ENCODE data around the gene DAB2IP. TPM values are rescaled to one million over a fixed set of nuclear protein-coding genes. Genes with fewer than 3 reads are reported as not detected.

DAB2IP gene
- polyA plus RNA-seq, 4 donors = 13.8 to 39.0 (median 28.3) TPM

DNA sequence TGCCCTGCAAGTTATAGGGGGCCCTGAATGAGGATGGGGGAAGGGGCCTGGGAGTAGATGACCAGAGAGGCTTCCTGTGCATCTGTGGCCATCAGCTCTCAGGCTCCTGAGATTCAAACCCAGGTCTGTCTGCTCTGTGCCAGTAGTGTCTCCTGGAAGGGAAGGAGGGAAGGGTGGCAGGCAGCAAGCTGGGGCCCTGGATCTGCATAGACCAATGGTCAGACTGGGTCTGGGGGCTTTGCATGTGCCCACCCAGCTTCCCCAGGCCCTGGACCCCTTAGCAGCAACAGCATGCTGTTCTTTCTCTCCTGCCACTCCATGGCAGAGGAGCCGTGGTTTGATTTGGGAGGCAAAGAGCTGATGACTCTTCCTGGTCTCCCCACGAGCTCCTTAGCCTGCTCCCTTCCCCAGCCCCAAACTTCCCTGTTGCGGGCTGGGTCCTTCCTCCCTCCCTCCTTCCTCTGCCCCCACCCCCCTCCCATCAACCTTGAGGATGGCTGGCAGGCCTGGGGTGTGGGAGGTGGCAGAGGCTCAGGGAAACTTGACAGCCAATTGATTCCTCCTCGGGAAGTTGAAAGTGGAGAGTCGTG, 31.6 kb downstream of the DAB2IP start:
- 65 to 83% (median 74%) methylated on average over 5 of the region's 5 CpGs for WGBS, 3 donors
- FAIRE-seq = no peak
- Histone ChIP-seq H3K9me3 (ENCODE audit: control insufficient read depth in 2 of 2, insufficient read depth in 1 of 2, low read depth in 1 of 2, low read length in 1 of 2) (no peaks in the 10 kb centered on the region), H3K27me3 (ENCODE audit: control insufficient read depth in 3 of 3, insufficient read depth in 3 of 3, low read length in 3 of 3) (no peaks in the 10 kb centered on the region), H3K4me1 (ENCODE audit: control insufficient read depth in 3 of 3, insufficient read depth in 2 of 3, low read depth in 1 of 3, low read length in 2 of 3) (peaks cover 0 to 5% (median 0%) of the 10 kb centered on the region in 3 donors), H3K36me3 (ENCODE audit: control insufficient read depth in 3 of 3, insufficient read depth in 2 of 3, low read depth in 1 of 3, low read length in 3 of 3) (peaks cover 0 to 80% (median 2%) of the 10 kb centered on the region in 3 donors), H3K4me3 (ENCODE audit: low read depth in 1 of 3, low read length in 3 of 3) (no peak overlapping the region), H3K27ac (ENCODE audit: low read depth in 1 of 3, low read length in 2 of 3) (no peak overlapping the region)
- no peak for DNase-seq

DNA sequence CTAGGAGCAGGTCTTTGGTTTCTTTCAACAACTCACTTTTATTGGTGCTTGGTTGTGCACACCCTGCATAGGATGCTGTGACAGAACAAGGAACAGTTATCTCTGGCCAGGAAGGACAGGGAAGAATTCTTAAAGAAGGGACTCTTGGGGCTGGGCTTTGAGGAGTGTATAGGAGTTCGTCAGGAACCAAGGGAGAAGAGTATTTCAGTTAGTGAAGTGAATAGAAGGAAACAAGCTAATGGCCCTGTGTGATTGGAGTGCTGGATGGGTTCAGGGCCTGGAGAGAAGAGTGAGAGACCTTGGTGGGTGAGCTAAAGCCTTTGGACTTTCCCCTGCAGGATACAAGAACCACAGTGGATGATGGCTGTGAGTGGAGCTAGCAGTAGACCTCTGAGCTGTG, 32.2 kb downstream of the DAB2IP start:
- DNase-seq (no peak), FAIRE-seq (no peak)
- Histone ChIP-seq H3K4me3 (ENCODE audit: low read depth in 1 of 3, low read length in 3 of 3) (no peak overlapping the region), H3K9me3 (ENCODE audit: control insufficient read depth in 2 of 2, insufficient read depth in 1 of 2, low read depth in 1 of 2, low read length in 1 of 2) (no peaks in the 10 kb centered on the region), H3K27me3 (ENCODE audit: control insufficient read depth in 3 of 3, insufficient read depth in 3 of 3, low read length in 3 of 3) (no peaks in the 10 kb centered on the region), H3K27ac (ENCODE audit: low read depth in 1 of 3, low read length in 2 of 3) (no peak overlapping the region), H3K36me3 (ENCODE audit: control insufficient read depth in 3 of 3, insufficient read depth in 2 of 3, low read depth in 1 of 3, low read length in 3 of 3) (peaks cover 0 to 83% (median 2%) of the 10 kb centered on the region in 3 donors), H3K4me1 (ENCODE audit: control insufficient read depth in 3 of 3, insufficient read depth in 2 of 3, low read depth in 1 of 3, low read length in 2 of 3) (peaks cover 0 to 5% (median 0%) of the 10 kb centered on the region in 3 donors)
- 77 to 94% (median 78%) methylated on average over 1 of the region's 1 CpG for WGBS, 3 donors

DNA sequence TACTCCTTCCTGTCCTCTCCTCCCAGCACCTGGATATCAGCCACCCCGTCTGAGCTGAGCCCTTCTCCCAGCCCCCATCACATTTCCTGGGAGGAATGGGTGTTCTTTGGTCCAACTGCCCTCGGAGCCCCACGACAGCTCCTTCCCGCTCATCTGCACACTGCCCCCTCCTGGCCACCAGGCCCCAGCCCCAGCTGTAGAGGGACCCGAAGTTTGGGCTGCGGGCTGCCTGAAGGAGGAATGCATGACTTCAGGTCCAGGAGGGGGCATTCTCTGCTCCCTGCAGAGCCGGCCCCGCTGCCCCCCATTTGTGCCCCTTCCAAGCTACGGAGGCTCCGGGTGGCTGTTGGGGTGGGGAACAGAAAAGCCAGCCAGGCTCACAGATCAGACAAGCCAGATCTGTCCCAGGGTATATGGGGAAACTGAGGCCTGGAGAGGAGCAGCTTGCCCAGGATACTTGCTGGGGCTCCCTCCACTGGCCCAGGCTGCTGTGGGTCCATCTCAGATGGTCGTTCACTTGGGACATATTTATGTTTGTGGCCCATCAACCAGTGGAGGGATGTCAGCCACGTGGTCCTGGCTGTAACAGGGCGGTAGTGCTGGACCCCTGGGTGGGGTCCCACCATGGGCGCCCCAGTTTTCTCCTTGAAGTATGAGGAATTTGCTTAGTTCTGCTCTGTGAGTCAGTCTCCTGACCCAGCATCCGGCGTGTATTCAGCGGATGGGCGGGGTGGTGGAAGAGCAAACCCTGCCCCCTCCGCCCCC, 33.1 kb downstream of the DAB2IP start:
- Histone ChIP-seq H3K9me3 (ENCODE audit: control insufficient read depth in 2 of 2, insufficient read depth in 1 of 2, low read depth in 1 of 2, low read length in 1 of 2) (no peaks in the 10 kb centered on the region), H3K27ac (ENCODE audit: low read depth in 1 of 3, low read length in 2 of 3) (no peak overlapping the region), H3K4me3 (ENCODE audit: low read depth in 1 of 3, low read length in 3 of 3) (no peak overlapping the region), H3K4me1 (ENCODE audit: control insufficient read depth in 3 of 3, insufficient read depth in 2 of 3, low read depth in 1 of 3, low read length in 2 of 3) (peaks cover 0 to 5% (median 0%) of the 10 kb centered on the region in 3 donors), H3K27me3 (ENCODE audit: control insufficient read depth in 3 of 3, insufficient read depth in 3 of 3, low read length in 3 of 3) (no peaks in the 10 kb centered on the region), H3K36me3 (ENCODE audit: control insufficient read depth in 3 of 3, insufficient read depth in 2 of 3, low read depth in 1 of 3, low read length in 3 of 3) (peaks cover 0 to 78% (median 0%) of the 10 kb centered on the region in 3 donors)
- DNase-seq = peak; percentile 41 to 52
- WGBS, 3 donors = 66 to 69% (median 67%) methylated on average over 19 of the region's 19 CpGs
- no peak for FAIRE-seq

DNA sequence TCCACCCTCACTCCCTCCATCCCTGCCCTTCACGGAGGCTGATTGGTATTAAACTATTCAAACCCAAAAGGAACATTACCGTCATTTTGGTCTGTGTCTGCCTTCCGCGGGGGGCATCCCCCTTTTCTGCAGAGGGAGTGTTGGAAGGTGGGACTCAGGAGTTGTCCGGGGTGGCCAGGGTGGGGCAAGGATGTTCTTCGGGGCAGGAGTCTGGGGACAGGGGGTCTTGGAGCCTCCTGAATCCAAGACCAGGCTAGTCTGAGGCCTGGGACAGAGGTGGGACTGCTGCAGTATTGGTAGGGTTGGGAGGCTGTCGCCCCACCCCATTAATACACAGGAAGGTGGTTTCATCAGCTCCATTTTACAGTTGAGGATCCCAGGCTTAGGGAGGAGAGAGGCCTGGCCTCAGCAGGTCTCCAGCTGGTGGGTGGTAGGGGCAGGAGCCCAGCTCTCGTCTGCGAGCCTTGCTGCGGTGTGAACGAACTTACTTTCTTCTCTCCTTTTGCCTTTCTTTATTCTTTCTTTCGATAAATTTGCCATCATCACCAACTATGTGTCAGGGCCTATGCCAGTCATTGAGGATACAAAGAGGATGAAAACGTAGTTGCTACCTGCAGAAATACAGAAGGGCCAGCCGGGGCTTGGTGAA, 33.8 kb downstream of the DAB2IP start:
- WGBS, 3 donors = 86 to 91% (median 90%) methylated on average over 14 of the region's 14 CpGs
- FAIRE-seq (no peak), DNase-seq (no peak)
- Histone ChIP-seq H3K4me1 (ENCODE audit: control insufficient read depth in 3 of 3, insufficient read depth in 2 of 3, low read depth in 1 of 3, low read length in 2 of 3) (peaks cover 0 to 5% (median 0%) of the 10 kb centered on the region in 3 donors), H3K36me3 (ENCODE audit: control insufficient read depth in 3 of 3, insufficient read depth in 2 of 3, low read depth in 1 of 3, low read length in 3 of 3) (peaks cover 0 to 71% (median 0%) of the 10 kb centered on the region in 3 donors), H3K27me3 (ENCODE audit: control insufficient read depth in 3 of 3, insufficient read depth in 3 of 3, low read length in 3 of 3) (no peaks in the 10 kb centered on the region), H3K9me3 (ENCODE audit: control insufficient read depth in 2 of 2, insufficient read depth in 1 of 2, low read depth in 1 of 2, low read length in 1 of 2) (no peaks in the 10 kb centered on the region), H3K4me3 (ENCODE audit: low read depth in 1 of 3, low read length in 3 of 3) (no peak overlapping the region), H3K27ac (ENCODE audit: low read depth in 1 of 3, low read length in 2 of 3) (no peak overlapping the region)

DNA sequence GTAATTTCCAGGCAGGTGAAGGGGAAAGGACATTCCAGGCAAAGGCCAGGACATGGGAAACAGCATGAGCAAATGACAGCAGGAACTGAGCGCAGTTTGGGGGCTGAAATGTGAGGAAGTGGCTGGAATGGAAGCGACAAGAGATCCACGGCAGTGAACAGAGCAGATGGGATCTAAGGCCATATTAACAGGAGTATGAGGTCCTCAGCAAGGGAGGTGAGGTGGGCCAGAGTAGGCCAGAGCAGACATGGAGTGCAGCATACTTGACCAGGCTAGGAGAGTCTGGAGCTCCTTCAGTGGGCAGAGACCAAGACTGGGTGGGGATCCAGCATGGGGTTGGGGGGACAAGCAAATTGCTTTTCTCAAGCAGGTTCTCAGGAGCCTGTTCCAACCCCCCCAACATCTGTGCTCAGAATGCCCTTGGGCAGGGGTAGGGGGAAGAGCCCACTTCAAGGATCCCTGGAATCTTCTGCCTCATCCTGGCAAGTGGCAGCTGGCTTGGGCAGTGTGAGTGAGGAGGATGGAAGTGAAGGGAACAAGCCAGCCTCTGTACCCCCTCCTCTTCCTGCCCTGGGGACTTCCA, 34.5 kb downstream of the DAB2IP start:
- Histone ChIP-seq H3K36me3 (ENCODE audit: control insufficient read depth in 3 of 3, insufficient read depth in 2 of 3, low read depth in 1 of 3, low read length in 3 of 3) (peaks cover 0 to 69% (median 0%) of the 10 kb centered on the region in 3 donors), H3K27me3 (ENCODE audit: control insufficient read depth in 3 of 3, insufficient read depth in 3 of 3, low read length in 3 of 3) (no peaks in the 10 kb centered on the region), H3K4me1 (ENCODE audit: control insufficient read depth in 3 of 3, insufficient read depth in 2 of 3, low read depth in 1 of 3, low read length in 2 of 3) (peaks cover 0 to 5% (median 0%) of the 10 kb centered on the region in 3 donors), H3K27ac (ENCODE audit: low read depth in 1 of 3, low read length in 2 of 3) (no peak overlapping the region), H3K9me3 (ENCODE audit: control insufficient read depth in 2 of 2, insufficient read depth in 1 of 2, low read depth in 1 of 2, low read length in 1 of 2) (no peaks in the 10 kb centered on the region), H3K4me3 (ENCODE audit: low read depth in 1 of 3, low read length in 3 of 3) (no peak overlapping the region)
- 95 to 99% (median 95%) methylated on average over 3 of the region's 3 CpGs for WGBS, 3 donors
- no peak for FAIRE-seq
- no peak for DNase-seq

DNA sequence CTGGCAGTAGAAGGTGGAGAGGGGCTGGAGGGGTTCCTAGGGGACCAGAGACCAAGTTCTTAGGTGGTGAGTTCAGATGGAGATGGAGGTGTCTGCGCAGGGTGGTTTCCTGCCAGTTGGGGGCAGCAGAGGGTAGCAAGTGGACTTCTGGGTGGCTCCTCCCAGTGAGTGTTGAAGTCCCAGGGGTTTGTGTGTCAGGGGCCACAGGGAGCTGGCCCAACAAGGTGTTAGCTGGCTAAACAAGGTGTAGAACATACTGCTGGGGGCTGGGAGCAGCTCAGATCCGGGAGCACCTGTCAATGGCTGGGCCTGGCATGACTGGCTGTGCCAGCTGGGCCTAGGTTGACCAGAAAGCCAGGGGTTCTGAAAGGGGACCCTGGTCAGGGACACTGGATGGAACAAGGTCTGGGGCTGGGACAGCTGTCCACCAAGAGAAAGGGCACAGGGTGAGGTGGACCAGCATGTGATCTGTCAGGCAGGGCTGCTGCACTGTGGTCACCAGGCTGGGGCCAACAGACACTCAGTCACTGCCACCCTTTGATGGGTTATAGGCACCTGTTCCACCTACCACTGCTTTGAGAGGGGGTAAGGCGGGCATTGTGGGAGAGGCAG, 35.6 kb downstream of the DAB2IP start:
- H3K36me3 ChIP-seq (ENCODE audit: control insufficient read depth in 3 of 3, insufficient read depth in 2 of 3, low read depth in 1 of 3, low read length in 3 of 3) = peaks cover 0 to 58% (median 0%) of the 10 kb centered on the region in 3 donors
- WGBS, 3 donors = 52 to 59% (median 54%) methylated on average over 3 of the region's 3 CpGs
- no peaks in the 10 kb centered on the region for H3K9me3 ChIP-seq (ENCODE audit: control insufficient read depth in 2 of 2, insufficient read depth in 1 of 2, low read depth in 1 of 2, low read length in 1 of 2)
- H3K4me1 ChIP-seq (ENCODE audit: control insufficient read depth in 3 of 3, insufficient read depth in 2 of 3, low read depth in 1 of 3, low read length in 2 of 3) = peaks cover 0 to 5% (median 0%) of the 10 kb centered on the region in 3 donors
- H3K4me3 ChIP-seq (ENCODE audit: low read depth in 1 of 3, low read length in 3 of 3) = no peak overlapping the region
- DNase-seq = peak; percentile 70 to 85
- FAIRE-seq = no peak
- no peak overlapping the region for H3K27ac ChIP-seq (ENCODE audit: low read depth in 1 of 3, low read length in 2 of 3)
- no peaks in the 10 kb centered on the region for H3K27me3 ChIP-seq (ENCODE audit: control insufficient read depth in 3 of 3, insufficient read depth in 3 of 3, low read length in 3 of 3)

DNA sequence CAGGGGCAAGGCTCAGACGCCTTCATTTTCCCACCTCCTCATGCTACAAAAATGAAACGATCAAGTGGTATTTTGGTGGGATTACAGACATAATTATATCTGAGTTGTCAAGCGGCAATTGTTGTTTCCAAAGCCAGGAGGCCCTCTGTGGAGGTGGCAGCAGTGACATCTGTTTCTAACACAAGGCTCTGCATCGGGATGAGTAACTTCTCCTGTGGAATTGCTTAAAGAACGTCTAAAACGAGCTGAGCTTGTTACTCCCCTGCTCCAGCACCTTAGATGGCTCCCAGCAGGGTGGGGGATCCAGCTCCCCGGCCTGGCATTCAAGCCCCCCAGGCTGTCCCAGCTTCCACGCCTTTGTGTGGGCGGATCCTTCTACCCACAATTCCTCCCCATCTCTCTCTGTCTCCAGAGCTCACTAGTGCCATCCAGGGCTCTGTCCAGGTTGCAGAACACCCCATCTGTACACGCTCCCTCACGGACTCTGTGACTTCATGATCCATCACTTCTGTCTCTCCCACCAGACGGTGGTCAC, 36.8 kb downstream of the DAB2IP start:
- no peak overlapping the region for H3K27ac ChIP-seq (ENCODE audit: low read depth in 1 of 3, low read length in 2 of 3)
- H3K9me3 ChIP-seq (ENCODE audit: control insufficient read depth in 2 of 2, insufficient read depth in 1 of 2, low read depth in 1 of 2, low read length in 1 of 2) = no peaks in the 10 kb centered on the region
- 78 to 86% (median 84%) methylated on average over 12 of the region's 12 CpGs for WGBS, 3 donors
- H3K27me3 ChIP-seq (ENCODE audit: control insufficient read depth in 3 of 3, insufficient read depth in 3 of 3, low read length in 3 of 3) = no peaks in the 10 kb centered on the region
- FAIRE-seq (no peak), DNase-seq (no peak)
- peaks cover 0 to 51% (median 0%) of the 10 kb centered on the region in 3 donors for H3K36me3 ChIP-seq (ENCODE audit: control insufficient read depth in 3 of 3, insufficient read depth in 2 of 3, low read depth in 1 of 3, low read length in 3 of 3)
- peaks cover 0 to 5% (median 0%) of the 10 kb centered on the region in 3 donors for H3K4me1 ChIP-seq (ENCODE audit: control insufficient read depth in 3 of 3, insufficient read depth in 2 of 3, low read depth in 1 of 3, low read length in 2 of 3)
- no peak overlapping the region for H3K4me3 ChIP-seq (ENCODE audit: low read depth in 1 of 3, low read length in 3 of 3)

DNA sequence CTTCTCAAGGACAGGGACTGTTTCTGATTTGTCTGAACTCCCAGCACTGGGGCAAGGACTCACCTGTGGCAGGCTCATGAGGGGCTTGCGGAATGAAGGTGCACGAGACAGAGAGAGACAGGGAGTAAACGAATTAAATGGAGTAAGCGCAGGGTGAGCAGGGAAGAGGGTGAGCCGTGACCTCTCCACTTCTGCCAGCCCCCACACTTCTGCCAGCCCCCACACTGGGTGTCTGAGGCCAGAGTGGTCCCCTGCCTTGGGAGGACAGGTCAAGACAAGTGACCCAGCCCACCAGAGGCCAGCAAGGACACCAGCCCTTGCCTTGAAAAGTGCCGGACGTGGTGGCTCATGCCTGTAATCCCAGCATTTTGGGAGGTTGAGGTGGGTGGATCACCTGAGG, 37.2 kb downstream of the DAB2IP start:
- Histone ChIP-seq H3K4me1 (ENCODE audit: control insufficient read depth in 3 of 3, insufficient read depth in 2 of 3, low read depth in 1 of 3, low read length in 2 of 3) (peaks cover 0 to 5% (median 0%) of the 10 kb centered on the region in 3 donors), H3K27ac (ENCODE audit: low read depth in 1 of 3, low read length in 2 of 3) (no peak overlapping the region), H3K36me3 (ENCODE audit: control insufficient read depth in 3 of 3, insufficient read depth in 2 of 3, low read depth in 1 of 3, low read length in 3 of 3) (peaks cover 0 to 51% (median 0%) of the 10 kb centered on the region in 3 donors), H3K9me3 (ENCODE audit: control insufficient read depth in 2 of 2, insufficient read depth in 1 of 2, low read depth in 1 of 2, low read length in 1 of 2) (no peaks in the 10 kb centered on the region), H3K27me3 (ENCODE audit: control insufficient read depth in 3 of 3, insufficient read depth in 3 of 3, low read length in 3 of 3) (no peaks in the 10 kb centered on the region), H3K4me3 (ENCODE audit: low read depth in 1 of 3, low read length in 3 of 3) (no peak overlapping the region)
- FAIRE-seq (no peak), DNase-seq (no peak)
- WGBS, 3 donors = 91 to 95% (median 95%) methylated on average over 7 of the region's 7 CpGs
